ENCODE results near the gene PROZ. TPM values are rescaled to one million over a fixed set of nuclear protein-coding genes. Genes with fewer than 3 reads are reported as not detected.

The PROZ gene
- total and polyA plus RNA-seq, 10 donors = 0.11 TPM; not detected in 9

DNA sequence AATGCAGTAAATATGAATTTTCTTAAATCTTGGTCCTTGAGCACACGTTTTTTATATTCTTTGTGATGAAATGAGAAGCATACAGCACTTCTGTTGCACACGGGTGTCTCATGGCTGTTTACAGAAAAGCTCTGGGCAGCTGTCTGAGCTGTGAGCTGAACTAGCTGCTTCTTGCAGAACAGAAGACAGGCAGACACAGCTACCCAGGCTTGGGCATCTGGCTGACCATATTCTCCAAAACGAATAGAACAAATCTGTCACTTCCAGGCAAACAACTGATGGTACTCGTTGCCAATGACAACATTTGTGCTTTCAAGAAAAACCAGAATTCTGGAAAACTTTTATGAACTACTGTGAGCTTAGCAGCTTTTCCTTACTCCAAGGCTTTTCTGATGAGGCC is 33.8 kb downstream of the PROZ start:
- Histone ChIP-seq H3K9me3 (no peaks in the 10 kb centered on the region), H3K27ac (no peak overlapping the region), H3K4me3 (no peak overlapping the region), H3K4me1 (peaks cover 0 to 5% (median 1%) of the 10 kb centered on the region in 6 donors), H3K36me3 (peaks cover 0 to 100% (median 71%) of the 10 kb centered on the region in 6 donors), H3K27me3 (replicated peaks in 1 of 7) (no peaks in the 10 kb centered on the region)
- TF ChIP-seq POLR2AphosphoS5 (IDR thresholded peaks at IDR 0.05) (no peak), POLR2A (IDR thresholded peaks at IDR 0.05) (no peak)
- TF ChIP-seq, protein P1, sequence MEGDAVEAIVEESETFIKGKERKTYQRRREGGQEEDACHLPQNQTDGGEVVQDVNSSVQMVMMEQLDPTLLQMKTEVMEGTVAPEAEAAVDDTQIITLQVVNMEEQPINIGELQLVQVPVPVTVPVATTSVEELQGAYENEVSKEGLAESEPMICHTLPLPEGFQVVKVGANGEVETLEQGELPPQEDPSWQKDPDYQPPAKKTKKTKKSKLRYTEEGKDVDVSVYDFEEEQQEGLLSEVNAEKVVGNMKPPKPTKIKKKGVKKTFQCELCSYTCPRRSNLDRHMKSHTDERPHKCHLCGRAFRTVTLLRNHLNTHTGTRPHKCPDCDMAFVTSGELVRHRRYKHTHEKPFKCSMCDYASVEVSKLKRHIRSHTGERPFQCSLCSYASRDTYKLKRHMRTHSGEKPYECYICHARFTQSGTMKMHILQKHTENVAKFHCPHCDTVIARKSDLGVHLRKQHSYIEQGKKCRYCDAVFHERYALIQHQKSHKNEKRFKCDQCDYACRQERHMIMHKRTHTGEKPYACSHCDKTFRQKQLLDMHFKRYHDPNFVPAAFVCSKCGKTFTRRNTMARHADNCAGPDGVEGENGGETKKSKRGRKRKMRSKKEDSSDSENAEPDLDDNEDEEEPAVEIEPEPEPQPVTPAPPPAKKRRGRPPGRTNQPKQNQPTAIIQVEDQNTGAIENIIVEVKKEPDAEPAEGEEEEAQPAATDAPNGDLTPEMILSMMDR (IDR thresholded peaks at IDR 0.05 in 8 of 11, conservative IDR thresholded peaks at IDR 0.05 in 3 of 11) = no peak
- intact Hi-C loops (cut with DNase I; ENCODE audit: low total_unique reads) = no loop called here
- no peak for DNase-seq
- 82 to 90% (median 87%) methylated on average over 4 of the region's 4 CpGs for whole genome bisulfite sequencing, 5 donors

DNA sequence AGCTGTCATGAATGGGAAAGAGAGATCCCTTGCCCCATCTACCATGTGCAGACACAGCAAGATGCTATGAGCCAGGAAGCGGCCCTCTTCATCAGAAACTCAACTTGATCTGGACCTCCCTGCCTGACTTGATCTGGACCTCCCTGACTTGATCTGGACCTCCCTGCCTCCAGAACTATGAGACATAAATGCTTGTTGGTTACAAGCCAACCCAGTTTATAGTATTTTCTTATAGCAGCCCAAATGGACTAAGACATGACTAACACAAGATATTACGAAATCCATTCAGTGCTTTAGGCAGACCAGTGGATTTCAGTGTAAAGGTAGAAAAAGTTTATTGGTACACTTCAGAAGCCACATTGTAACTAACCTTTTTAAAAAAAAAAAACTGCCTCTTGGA is 34.5 kb downstream of the PROZ start:
- 94 to 99% (median 98%) methylated on average over 2 of the region's 2 CpGs for WGBS, 5 donors
- H3K4me1 ChIP-seq = no peaks in the 10 kb centered on the region
- H3K4me3 ChIP-seq = no peak overlapping the region
- H3K27me3 ChIP-seq (replicated peaks in 1 of 7) = no peaks in the 10 kb centered on the region
- no peak overlapping the region for H3K27ac ChIP-seq
- no peaks in the 10 kb centered on the region for H3K9me3 ChIP-seq
- no peak for TF ChIP-seq POLR2A (IDR thresholded peaks at IDR 0.05)
- TF ChIP-seq POLR2AphosphoS5 (IDR thresholded peaks at IDR 0.05) = no peak
- TF ChIP-seq, protein P1 (IDR thresholded peaks at IDR 0.05 in 8 of 11, conservative IDR thresholded peaks at IDR 0.05 in 3 of 11) = no peak
- intact Hi-C loops (cut with DNase I; ENCODE audit: low total_unique reads) = no loop called here
- no peak for DNase-seq
- H3K36me3 ChIP-seq = peaks cover 0 to 100% (median 72%) of the 10 kb centered on the region in 6 donors

DNA sequence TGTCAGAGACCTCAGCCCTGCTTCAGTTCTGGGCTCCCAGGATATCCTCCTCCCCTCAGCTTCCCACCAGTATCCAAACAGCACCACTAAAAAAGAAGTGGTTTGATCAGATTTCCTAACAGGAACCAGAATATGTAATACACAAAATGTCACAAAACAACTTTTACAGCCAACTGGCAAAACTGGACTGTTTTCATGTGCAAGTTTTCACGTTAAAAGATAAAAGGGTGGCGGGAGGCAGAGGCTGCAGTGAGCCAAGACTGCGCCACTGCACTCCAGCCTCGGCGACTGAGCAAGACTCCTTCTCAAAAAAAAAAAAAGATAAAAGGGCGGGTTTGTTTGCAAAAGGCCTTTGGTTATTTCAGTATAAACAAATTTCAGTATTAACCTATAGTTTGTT is 36.9 kb downstream of the PROZ start:
- Histone ChIP-seq H3K36me3 (peaks cover 0 to 100% (median 74%) of the 10 kb centered on the region in 6 donors), H3K27ac (no peak overlapping the region), H3K27me3 (replicated peaks in 1 of 7) (no peaks in the 10 kb centered on the region), H3K9me3 (no peaks in the 10 kb centered on the region), H3K4me3 (no peak overlapping the region), H3K4me1 (no peaks in the 10 kb centered on the region)
- 71 to 90% (median 78%) methylated on average over 6 of the region's 6 CpGs for WGBS, 5 donors
- intact Hi-C loops (cut with DNase I; ENCODE audit: low total_unique reads) = no loop called here
- TF ChIP-seq, protein P1 (IDR thresholded peaks at IDR 0.05 in 8 of 11, conservative IDR thresholded peaks at IDR 0.05 in 3 of 11) = no peak
- TF ChIP-seq POLR2A (IDR thresholded peaks at IDR 0.05) = no peak
- no peak for TF ChIP-seq POLR2AphosphoS5 (IDR thresholded peaks at IDR 0.05)
- no peak for DNase-seq

DNA sequence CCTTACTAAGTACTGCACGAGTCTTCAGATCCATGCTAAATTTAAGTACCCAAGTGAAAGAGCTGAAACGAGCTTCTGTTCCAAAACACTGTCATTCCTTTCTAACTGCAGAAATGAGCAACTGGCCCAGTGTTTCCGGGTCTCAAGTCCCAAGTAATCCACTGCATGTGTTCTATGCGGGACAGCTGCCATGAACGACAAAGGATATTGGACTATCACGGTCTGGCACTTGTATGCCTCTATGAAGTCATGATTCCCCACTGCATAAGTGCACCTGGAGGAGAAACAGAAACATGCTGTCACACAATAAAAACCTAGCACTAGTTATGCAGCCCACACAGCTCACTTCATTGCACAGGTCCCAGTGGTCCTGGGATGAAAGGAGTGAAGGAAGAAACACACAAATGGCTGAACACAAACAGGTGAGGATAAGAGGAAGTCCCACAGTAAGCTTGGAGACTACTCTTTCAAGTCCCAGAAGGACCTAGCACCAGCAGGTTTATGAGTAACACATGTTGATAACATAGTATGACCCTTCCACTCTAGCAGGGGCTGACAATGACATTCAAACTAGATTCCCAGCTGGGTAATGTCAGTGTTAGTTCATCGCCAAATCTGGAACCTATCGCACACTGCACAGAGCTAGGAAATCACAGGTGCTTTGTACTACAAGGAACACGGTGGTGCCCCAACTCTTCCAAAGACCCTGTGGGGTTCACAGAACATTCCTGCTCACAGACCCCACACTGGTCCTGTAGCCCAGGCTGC is 38.7 kb downstream of the PROZ start:
- H3K36me3 ChIP-seq = peaks cover 0 to 84% (median 64%) of the 10 kb centered on the region in 6 donors
- peaks cover 0 to 5% (median 0%) of the 10 kb centered on the region in 6 donors for H3K4me1 ChIP-seq
- intact Hi-C loops (cut with DNase I; ENCODE audit: low total_unique reads) = no loop called here
- H3K27me3 ChIP-seq (replicated peaks in 1 of 7) = no peaks in the 10 kb centered on the region
- TF ChIP-seq POLR2AphosphoS5 (IDR thresholded peaks at IDR 0.05) = no peak
- no peak for TF ChIP-seq POLR2A (IDR thresholded peaks at IDR 0.05)
- TF ChIP-seq, protein P1 (IDR thresholded peaks at IDR 0.05 in 8 of 11, conservative IDR thresholded peaks at IDR 0.05 in 3 of 11) = no peak
- DNase-seq = no peak
- WGBS, 5 donors = 91 to 97% (median 95%) methylated on average over 9 of the region's 9 CpGs
- no peaks in the 10 kb centered on the region for H3K9me3 ChIP-seq
- no peak overlapping the region for H3K4me3 ChIP-seq
- no peak overlapping the region for H3K27ac ChIP-seq
